Hepatocyte (in vitro differentiated cells): ENCODE data around the gene LYVE1.

ENCODE experiments used
- CTCF ChIP-seq: fragments of 200-600 bp; sonication (generic); IDR thresholded peaks from 2 replicates; pipeline ENCODE4 v1.5.1; 2016; ENCODE audit warnings: antibody characterized with exemption, mild to moderate bottlenecking; ENCODE audit not compliant: poor library complexity
- EZH2 ChIP-seq: fragments of 200-600 bp; sonication (generic); IDR thresholded peaks from 2 replicates; pipeline ENCODE4 v1.6.1; 2016; ENCODE audit warnings: antibody characterized with exemption, mild to moderate bottlenecking, borderline replicate concordance

- TF ChIP-seq CTCF (no peak), EZH2 (no peak)
These were observed 43.8 kb upstream of the LYVE1 start for GRCh38 chr11:10611979-10612862.
